Prostate gland (tissue), 2 donors: Measurements from ENCODE around the gene FAM3A. TPM values are rescaled to one million over a fixed set of nuclear protein-coding genes. Genes with fewer than 3 reads are reported as not detected.
A peak's percentile ranks its signal among the peaks of the same experiment; 100 is the strongest.

Experiments used
- DNase-seq: peaks from one replicate; pipeline ENCODE4 v3.0.0-alpha.2; 2019; ENCODE audit warnings: low spot score
- H3K27ac ChIP-seq, 2 donors: fragments of 200-600 bp; sonication (generic); 2 replicates each; pipeline ENCODE4 v1.5.1; 2017 to 2019
- H3K27me3 ChIP-seq: fragments of 200-600 bp; sonication (generic); replicated peaks from 2 replicates; pipeline ENCODE4 v1.5.1; 2019; ENCODE audit not compliant: insufficient read depth
- H3K36me3 ChIP-seq, 2 donors: fragments of 200-600 bp; sonication (generic); 1 replicate in 1 of 2; 2 replicates in 1 of 2; pipeline versions ENCODE4 v1.5.1 to v1.8.1; 2017 to 2019
- H3K4me1 ChIP-seq: fragments of 200-600 bp; sonication (generic); replicated peaks from 2 replicates; pipeline ENCODE4 v1.5.1; 2019
- H3K4me3 ChIP-seq, 2 donors: fragments of 200-600 bp; sonication (generic); 2 replicates each; pipeline ENCODE4 v1.5.1; 2017 to 2019
- H3K9me3 ChIP-seq: fragments of 200-600 bp; sonication (generic); 2 replicates; pipeline ENCODE4 v1.5.1; 2017
- POLR2A ChIP-seq: fragments of 450-650 bp; IDR thresholded peaks from one replicate; pipeline ENCODE4 v1.6.1; 2016; ENCODE audit warnings: antibody characterized with exemption, mild to moderate bottlenecking
- POLR2AphosphoS5 ChIP-seq: sonication (generic); formaldehyde crosslinking; IDR thresholded peaks from one replicate; pipeline ENCODE4 v1.6.1; 2017; ENCODE audit warnings: antibody characterized with exemption
- WGBS: methylation state at CpG from one replicate; pipeline ENCODE4 v1.1.5; 2018; 5-methylcytosine and 5-hydroxymethylcytosine counted together
- intact Hi-C: fragments of 100-400 bp; cut with DNase I; formaldehyde crosslinking; loops from one replicate; pipeline ENCODE4 v1.14.2; 2022
- total RNA-seq, 2 donors: library from RNA; depleted of rRNA; stranded (reverse); fragments of >200 nt; gene quantifications; one replicate each; pipeline ENCODE4 v1.1.0, GENCODE V29; 2016
- TF ChIP-seq, protein P1 (sequence below), 4 experiments: fragments of 200-600 bp in 2 of 4; fragments of 450-650 bp in 2 of 4; sonication (generic) in 2 of 4; IDR thresholded peaks; 1 replicate in 3 of 4; 2 replicates in 1 of 4; pipeline ENCODE4 v1.5.1; 2016 to 2019; ENCODE audit warnings: antibody characterized with exemption in 4 of 4, mild to moderate bottlenecking in 2 of 4, moderate library complexity in 2 of 4

FAM3A gene
- total RNA-seq, 2 donors from 2014 or later, result 52.0 to 72.7 TPM

DNA sequence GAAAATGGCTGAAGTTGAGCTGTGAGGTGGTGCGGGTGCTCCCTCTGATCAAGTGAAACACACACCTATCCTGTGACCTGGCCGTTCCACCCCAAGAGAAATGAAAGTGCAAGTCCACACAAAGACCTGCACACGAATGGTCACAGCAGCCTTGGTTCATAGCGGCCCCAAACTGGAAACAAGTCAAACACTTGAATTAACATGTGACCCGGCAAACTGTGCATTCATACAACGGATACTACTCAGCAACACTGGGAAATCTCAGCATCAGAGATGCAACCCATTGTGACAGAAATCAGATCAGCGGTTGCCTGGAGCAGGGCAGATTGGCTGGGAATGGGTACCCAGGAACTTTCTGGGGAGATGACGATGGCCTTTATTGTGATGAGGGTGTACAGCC lies 23.0 kb upstream of the FAM3A start:
- WGBS, result 86% methylated on average over 8 of the region's 8 CpGs
- Histone ChIP-seq H3K9me3 (no peaks in the 10 kb centered on the region), H3K27me3 (no peaks in the 10 kb centered on the region), H3K4me1 (no peaks in the 10 kb centered on the region), H3K36me3 (no peaks in the 10 kb centered on the region), H3K4me3 (no peak overlapping the region), H3K27ac (no peak overlapping the region)
- intact Hi-C loops, result no loop called here
- DNase-seq, result no peak
- TF ChIP-seq, protein P1, sequence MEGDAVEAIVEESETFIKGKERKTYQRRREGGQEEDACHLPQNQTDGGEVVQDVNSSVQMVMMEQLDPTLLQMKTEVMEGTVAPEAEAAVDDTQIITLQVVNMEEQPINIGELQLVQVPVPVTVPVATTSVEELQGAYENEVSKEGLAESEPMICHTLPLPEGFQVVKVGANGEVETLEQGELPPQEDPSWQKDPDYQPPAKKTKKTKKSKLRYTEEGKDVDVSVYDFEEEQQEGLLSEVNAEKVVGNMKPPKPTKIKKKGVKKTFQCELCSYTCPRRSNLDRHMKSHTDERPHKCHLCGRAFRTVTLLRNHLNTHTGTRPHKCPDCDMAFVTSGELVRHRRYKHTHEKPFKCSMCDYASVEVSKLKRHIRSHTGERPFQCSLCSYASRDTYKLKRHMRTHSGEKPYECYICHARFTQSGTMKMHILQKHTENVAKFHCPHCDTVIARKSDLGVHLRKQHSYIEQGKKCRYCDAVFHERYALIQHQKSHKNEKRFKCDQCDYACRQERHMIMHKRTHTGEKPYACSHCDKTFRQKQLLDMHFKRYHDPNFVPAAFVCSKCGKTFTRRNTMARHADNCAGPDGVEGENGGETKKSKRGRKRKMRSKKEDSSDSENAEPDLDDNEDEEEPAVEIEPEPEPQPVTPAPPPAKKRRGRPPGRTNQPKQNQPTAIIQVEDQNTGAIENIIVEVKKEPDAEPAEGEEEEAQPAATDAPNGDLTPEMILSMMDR (IDR thresholded peaks at IDR 0.05), result no peak
- TF ChIP-seq POLR2AphosphoS5, result no peak
- TF ChIP-seq POLR2A, result no peak

DNA sequence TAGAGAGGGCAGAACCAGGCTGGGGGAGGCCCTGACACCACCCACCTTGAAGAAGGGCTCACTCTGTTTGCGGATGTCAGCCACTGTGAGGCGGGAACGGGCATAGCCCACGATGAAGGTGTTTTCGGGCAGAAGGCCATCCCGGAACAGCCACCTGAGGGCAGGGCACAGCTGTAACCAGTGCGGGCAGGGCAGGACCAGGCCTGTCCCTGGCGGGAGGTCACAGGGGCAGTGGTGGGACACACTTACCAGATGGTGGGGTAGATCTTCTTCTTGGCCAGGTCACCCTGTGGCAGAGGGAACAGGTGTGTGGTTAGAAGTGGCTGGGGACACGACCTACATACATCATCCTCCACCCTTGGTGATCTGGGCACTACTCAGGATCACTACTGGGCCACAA lies 19.9 kb upstream of the FAM3A start:
- Histone ChIP-seq H3K27ac (no peak overlapping the region), H3K27me3 (no peaks in the 10 kb centered on the region), H3K9me3 (no peaks in the 10 kb centered on the region), H3K4me1 (no peaks in the 10 kb centered on the region), H3K36me3 (no peaks in the 10 kb centered on the region), H3K4me3 (no peak overlapping the region)
- intact Hi-C loops, result no loop called here
- TF ChIP-seq POLR2AphosphoS5 (no peak), POLR2A (no peak)
- TF ChIP-seq, protein P1 (IDR thresholded peaks at IDR 0.05), result no peak
- DNase-seq, result no peak
- WGBS, result 87% methylated on average over 9 of the region's 9 CpGs

DNA sequence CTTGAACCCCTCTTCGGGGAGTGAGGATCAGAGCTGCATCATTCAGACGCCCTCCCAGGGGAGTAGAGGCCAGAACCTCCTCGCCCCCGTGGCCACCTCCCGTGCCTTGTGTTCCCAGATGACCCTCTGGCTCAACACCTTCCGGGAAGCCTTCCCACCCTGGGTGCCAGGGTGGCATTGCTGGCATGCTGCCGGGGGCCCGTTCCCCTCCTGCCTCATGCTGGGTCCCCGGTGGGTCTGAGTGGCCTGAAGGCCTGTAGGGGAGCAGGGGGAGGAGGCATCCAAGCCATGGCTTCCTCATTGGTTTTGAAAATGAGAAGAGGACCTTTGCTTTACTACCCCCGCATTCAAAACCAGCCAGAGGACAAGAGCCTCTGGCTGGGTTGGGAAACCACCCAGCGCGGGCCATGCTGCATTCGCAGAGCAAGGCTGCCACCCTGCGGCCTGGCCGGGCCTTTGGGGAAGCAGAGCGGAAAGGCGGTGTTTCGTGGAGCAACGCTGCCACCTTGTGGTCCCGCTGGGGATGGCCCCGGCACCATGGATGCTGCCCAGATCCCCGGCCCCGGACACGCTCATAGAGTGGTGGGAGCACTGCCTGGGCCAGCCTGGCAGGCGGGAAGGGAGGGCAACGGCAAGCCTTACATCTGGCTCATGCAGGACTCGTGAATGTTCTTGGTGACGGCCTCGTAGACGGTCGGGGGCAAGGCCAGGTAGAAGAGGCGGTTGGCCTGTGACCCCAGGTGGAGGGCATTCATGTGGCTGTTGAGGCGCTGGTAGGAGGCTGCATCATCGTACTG lies 18.7 kb upstream of the FAM3A start:
- H3K27ac ChIP-seq, result no peak overlapping the region
- peak; percentile 75 for DNase-seq
- no peaks in the 10 kb centered on the region for H3K9me3 ChIP-seq
- WGBS, result 4% methylated on average over 19 of the region's 34 CpGs
- intact Hi-C loops, result loop anchor here (5.0 kb wide), 1 partner anchor 137 kb away; the partner anchor contains the start of gene RPL10
- H3K4me1 ChIP-seq, result no peaks in the 10 kb centered on the region
- no peak overlapping the region for H3K4me3 ChIP-seq
- TF ChIP-seq, protein P1 (IDR thresholded peaks at IDR 0.05), result peak; percentile 66 to 99 (median 95)
- TF ChIP-seq POLR2A (no peak), POLR2AphosphoS5 (peak; percentile 84)
- H3K27me3 ChIP-seq, result no peaks in the 10 kb centered on the region
- H3K36me3 ChIP-seq, result no peaks in the 10 kb centered on the region

DNA sequence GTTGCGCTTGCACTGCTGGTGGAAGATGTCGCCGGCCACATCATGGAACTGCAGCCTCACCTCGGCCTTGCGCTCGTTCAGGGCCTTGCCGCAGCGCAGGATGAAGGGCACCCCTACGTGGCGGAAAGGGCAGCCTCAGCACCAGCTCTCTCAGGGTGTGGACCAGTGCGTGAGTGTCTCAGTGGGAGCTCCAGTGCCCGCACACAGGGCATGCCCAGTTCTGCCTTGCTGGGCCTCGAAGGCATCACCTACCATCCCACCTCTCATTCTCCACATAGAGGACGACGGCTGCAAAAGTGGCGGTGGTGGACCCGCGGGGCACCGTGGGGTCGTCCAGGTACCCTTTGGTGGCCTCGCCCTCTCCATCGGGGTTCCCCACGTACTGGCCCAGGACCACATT lies 16.7 kb upstream of the FAM3A start:
- H3K4me3 ChIP-seq, result no peak overlapping the region
- WGBS, result 91% methylated on average over 8 of the region's 23 CpGs
- no peaks in the 10 kb centered on the region for H3K36me3 ChIP-seq
- no peak for DNase-seq
- TF ChIP-seq POLR2AphosphoS5 (no peak), POLR2A (no peak)
- TF ChIP-seq, protein P1 (IDR thresholded peaks at IDR 0.05), result no peak
- no peak overlapping the region for H3K27ac ChIP-seq
- intact Hi-C loops, result loop anchor here (5.0 kb wide), 1 partner anchor 135 kb away; the partner anchor contains the start of gene RPL10
- H3K9me3 ChIP-seq, result no peaks in the 10 kb centered on the region
- no peaks in the 10 kb centered on the region for H3K4me1 ChIP-seq
- H3K27me3 ChIP-seq, result no peaks in the 10 kb centered on the region

DNA sequence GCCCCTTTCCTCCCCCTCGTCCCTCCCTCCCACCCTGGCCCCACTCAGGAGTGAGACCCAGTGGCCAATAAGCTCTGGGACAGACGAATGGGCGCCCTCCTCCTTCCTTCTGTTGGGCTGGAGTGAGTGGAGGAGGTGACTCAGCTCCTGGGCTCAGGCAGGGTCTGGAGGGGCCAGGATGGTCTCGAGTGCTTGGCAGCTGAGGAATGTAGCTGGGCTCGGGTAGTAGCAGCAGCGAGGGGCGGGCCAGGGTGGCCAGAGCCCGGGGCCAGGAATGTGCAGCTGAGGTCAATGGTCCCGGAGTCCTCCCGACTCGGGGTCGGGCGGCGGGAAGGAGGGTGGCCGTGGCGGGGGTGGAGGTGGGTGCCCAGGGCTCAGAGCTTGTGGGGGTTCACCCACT lies 15.6 kb upstream of the FAM3A start:
- Histone ChIP-seq H3K4me3 (no peak overlapping the region), H3K27ac (no peak overlapping the region), H3K27me3 (no peaks in the 10 kb centered on the region), H3K36me3 (no peaks in the 10 kb centered on the region), H3K4me1 (no peaks in the 10 kb centered on the region), H3K9me3 (no peaks in the 10 kb centered on the region)
- intact Hi-C loops, result loop anchor here (5.0 kb wide), 1 partner anchor 134 kb away; the partner anchor contains the start of gene RPL10
- no peak for DNase-seq
- TF ChIP-seq POLR2A (no peak), POLR2AphosphoS5 (no peak)
- TF ChIP-seq, protein P1 (IDR thresholded peaks at IDR 0.05), result no peak
- no CpG with 5 or more reads among the region's 16 CpGs for WGBS
